Glomerular visceral epithelial cell (primary cell): ENCODE measurements around the gene CLEC2L.

Experiments used
- DNase-seq: peaks from one replicate; pipeline ENCODE4 v3.0.0-alpha.2; 2016; ENCODE audit errors: extremely low spot score

Gene CLEC2L

DNA sequence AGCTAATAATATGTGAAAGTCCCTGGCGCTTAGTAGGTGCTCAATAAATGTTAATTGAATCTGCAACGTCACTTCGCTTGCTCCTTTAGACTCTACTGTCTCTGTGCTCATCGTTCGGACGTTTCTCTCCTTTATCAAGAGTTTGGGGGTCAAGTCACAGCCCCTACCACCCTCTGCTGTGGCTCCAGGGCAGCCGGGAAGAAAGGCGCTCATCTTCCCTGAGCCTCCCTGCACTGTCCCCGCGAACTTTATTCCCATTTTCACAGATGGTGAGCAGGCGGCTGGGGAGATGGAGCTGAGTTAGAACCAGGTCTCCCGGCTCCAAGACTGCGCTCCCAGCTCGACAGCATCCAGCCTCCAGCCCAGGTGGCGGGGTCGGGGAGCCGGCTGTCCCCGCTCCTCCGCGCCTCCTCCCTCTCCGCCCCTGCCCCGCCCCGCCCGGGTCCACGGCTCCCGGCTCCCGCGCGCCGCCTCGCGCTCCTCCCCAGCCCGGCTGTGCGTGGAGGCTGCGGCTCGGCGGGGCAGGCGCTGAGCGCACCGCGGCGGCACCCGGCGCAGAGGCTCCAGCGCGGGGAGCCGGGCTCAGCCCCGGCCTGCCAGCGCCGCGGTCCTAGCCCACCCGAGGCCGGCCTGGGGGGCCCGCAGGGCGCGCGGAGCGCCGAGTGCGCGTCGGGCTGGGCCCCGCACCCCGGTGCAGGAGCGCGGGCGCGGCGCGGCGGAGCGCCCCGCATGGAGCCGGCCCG, at the start of gene CLEC2L:
Gene CLEC2L, plus strand, starts transcription at position 487 of the 743 bp plus-strand sequence. Its CDS starts 243 bp downstream, at position 730.
- no peak for DNase-seq

- no peak for DNase-seq
These were observed 47.3 kb upstream of the CLEC2L start for GRCh38 chr7:139476139-139476538.

DNA sequence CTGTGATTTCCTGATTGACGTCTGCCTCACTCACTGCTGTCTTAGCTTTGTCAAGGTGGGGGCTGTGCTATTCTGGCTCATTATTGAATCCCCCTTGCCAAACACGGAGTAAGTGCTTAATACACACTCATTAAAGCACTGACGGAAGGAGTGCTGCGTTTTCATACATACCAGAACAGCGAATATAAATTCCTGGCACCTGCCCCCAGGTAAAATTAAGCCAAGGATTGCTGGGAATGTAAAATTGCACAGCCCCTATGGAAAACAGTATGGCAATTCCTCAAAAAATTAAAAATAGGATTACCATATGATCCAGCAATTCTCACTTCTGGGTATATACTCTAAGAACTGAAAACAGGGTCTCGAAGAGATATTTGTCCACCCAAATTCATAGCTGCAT, 46.6 kb upstream of the CLEC2L start:
- DNase-seq = no peak

- no peak for DNase-seq
These were observed 43.9 kb upstream of the CLEC2L start for GRCh38 chr7:139479620-139480019.

DNA sequence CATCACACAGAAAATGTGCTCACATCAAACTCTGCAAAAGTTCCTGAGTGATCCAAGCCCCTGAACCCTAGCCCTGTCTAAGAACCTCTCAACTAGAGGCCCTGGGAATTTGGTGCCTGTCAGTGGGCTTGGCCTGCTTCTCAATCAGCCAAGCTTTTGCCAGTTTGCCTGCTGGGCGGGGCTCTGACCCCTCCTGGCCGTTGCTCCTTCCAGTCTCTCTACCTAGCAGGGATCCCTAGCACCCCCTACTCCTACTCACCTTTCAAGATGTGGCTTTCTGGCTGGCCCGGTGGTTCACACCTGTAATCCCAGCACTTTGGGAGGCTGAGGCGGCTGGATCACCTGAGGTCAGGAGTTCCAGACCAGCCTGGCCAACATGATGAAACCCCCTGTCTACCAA, 42.1 kb upstream of the CLEC2L start:
- no peak for DNase-seq

DNA sequence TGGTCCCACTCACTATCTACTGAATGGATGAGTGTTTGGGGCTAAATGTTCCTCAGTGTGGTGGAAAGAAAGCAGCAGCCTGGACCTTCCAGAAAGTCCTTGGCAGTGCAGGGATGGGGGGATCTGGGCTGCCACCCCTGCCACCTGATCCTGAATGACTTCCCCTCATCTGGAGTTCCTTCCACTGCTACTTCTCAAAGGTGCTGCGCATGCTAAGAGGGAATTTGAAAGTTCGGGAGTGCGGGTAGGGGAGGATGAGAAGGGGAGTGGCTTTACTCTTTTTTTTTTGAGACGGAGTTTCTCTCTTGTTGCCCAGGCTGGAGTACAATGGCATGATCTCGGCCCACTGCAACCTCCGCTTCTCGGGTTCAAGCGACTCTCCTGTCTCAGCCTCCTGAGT, 41.4 kb upstream of the CLEC2L start:
- no peak for DNase-seq

DNA sequence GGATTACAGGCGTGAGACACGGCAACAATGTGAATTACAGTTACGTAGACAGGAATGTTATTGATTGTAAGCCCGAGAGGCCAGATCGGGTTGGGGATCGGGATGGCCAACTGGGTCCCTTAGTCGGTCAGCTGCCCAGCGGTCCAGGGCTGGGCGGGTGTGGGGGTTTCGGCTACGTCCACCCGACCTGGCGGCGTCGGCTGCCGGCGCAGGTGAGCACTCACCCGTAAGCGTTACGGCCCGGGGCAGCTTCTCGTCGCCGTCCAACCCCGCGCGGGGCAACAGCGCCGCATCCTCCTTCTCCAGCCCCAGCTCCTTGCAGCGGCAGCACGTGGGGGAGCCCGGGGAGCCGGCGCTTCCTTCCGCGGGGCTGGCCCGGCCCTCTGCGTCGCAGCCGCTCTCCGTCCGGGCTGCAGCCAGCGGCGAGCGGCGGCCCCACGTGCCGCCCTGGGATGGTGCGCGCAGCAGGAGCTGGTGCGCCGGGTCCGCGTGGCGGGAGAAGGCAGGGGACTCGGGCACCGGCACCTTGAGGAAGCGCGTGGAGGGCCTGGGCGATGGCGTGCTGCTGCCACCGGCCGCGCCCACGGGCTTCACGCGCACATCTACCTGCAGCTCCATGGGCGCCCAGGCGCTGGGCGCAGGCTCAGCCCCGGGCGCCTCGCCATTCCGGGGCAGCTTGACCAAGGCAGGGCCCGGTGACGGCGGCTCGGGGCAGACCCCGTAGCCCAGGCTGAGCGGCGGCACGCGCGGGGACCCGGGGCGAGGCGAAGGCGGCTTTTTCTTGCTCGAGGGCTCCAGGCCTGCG, 40.6 kb upstream of the CLEC2L start:
- DNase-seq = no peak

GRCh38 chr7:139487366-139488080, 36.0 kb upstream of the CLEC2L start:
- no peak for DNase-seq

DNA sequence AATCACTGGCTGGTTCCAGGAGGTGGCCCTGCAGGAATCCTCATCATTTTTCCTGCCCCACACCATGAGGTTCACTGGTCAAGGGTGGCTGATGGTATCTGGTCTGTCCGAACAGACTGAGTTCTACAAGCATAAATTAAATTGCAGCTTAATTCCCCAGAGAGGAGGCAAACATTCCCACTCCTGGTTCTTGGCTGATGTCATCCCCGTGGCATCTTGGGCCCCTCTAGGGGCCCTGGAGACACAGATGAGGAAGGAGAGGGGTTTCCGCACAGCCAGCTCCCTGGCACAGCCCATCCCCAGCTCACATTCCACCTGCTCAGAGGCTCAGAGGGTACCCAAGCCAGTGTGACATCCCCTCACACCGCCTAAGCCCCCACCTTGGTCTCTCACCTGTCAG, 34.7 kb upstream of the CLEC2L start:
- peak; percentile 53 for DNase-seq

DNA sequence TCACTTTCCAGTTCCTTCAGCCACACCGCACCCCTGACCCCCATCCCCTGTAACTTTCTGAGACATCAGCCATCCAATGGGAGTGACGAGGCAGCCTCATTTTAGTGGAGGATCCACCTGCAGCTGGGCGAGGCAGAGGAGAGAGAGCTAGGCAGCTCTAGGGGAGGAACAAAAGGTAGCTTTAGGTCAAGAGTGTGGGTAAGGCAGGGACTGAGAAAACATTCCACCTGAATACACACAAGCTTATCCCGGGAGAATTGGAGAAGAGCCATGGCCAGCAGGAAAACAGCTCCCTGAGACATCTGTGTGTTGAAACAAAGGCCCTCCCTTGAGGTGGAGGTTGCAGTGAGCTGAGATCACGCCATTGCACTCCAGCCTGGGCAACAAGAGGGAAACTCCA, 33.4 kb upstream of the CLEC2L start:
- peak; percentile 51 for DNase-seq

DNA sequence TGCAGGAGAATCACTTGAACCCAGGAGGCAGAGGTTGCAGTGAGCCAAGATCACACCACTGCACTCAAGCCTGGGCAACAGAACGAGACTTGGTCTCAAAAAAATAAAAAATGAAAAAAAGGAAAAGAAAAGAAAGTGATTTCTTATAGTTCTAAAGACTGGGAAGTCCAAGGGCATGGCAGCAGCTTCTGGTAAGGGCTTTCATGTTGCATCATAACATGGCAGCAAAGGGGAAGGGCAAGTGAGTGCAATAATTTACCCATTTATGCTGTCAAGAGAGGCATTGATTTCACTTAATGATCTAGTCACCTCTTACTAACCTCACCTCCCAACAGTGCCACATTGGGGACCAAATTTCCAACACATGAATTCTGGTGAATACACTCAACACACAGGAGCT, 31.2 kb upstream of the CLEC2L start:
- DNase-seq = no peak

DNA sequence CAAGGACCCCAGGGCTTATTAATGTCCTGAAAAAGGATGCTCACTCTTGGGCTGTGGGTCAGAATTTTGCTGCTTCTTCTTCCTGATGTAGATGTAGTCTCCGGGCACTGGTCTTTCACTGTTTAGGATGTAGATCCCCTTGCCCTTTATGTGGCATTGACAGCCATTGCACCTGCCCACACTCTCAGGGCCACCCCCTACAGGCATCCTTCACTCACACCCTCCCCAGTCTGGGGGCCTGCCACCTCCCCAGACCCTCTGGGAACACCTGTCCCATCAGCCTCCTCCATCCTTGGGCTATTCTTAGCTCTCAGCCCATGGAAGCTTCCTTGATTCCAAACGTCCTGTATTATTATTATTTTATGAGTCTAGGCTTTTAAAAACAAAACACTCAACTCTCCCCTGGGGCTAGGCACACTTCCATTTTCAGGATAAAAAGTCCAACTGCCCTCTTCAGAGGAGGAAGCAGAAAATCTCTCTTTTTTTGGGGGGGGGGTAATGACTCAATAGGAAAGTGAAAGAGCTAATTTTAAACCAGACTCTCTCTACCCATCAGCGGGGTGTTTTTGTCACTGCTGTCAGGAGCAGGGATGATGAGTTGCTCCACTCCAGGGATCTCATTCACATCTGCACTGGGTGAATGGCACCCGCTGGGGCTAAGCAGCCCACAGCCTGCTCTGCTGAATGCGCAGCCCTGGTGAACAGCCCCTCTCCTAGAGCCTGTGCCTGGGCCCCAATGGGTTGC, 28.5 kb upstream of the CLEC2L start:
- no peak for DNase-seq

DNA sequence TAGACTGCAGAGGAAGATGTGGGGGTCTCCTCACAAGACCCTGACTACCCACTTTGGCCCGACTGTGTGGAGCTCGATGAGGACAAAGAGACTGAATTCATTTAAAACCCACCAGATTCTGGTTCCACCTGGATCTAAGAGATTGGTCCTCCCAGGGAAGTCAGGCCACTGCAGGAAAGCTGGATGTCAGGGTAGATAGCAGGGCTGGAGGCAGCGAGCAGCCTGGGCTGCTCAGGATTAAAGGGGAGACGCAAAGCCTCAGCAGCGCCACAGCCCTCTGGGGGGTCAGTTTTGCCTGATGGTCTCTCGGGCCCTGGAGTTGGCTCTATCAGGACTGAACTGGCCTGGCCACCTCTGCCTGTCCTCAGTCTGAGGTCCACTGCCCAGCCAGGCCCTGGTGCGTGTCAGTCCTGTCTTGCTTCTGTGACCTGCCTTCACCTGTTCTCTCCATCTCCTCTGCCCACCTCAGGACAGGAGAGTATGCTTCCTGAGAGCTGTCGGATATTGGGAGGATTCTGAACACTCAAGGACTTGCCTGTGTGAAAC, 27.8 kb upstream of the CLEC2L start:
- DNase-seq = no peak

GRCh38 chr7:139496528-139496927, 27.0 kb upstream of the CLEC2L start:
- DNase-seq = no peak

- DNase-seq = no peak
These were observed 22.7 kb upstream of the CLEC2L start for GRCh38 chr7:139500770-139501138.

DNA sequence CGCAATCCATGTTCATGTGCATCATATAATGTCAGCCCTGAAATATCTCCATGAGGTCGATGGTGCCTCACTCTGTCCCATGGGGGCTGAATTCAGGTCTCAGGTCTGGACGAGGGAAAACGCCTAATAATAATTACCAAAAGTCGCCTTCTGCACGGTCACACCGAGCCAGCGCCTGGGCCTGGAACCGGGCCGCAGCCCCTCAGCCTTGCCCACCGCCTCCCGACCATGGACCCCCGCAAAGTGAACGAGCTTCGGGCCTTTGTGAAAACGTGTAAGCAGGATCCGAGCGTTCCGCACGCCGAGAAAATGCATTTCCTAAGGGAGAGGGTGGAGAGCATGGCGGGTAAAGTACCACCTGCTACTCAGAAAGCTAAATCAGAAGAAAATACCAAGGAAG, 21.3 kb upstream of the CLEC2L start:
- DNase-seq = no peak

DNA sequence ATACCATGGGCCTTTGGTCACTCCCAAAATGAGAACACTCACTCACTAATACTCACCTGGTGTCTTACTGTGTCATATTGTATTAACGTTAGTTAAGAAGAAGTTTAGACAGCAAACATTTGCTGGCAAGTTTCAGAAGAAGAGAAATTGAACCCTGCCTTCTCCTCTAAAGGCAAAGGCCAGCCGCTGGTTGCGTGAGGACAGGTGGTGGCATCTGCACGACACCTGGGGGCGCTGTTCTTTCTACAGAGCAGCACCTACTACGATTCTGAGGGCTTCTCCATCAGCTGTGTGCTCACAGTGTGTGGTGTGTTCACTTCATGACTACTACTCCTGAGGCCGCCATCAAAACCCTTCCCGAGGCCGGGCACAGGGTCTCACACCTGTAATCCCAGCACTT, 17.9 kb upstream of the CLEC2L start:
- no peak for DNase-seq

DNA sequence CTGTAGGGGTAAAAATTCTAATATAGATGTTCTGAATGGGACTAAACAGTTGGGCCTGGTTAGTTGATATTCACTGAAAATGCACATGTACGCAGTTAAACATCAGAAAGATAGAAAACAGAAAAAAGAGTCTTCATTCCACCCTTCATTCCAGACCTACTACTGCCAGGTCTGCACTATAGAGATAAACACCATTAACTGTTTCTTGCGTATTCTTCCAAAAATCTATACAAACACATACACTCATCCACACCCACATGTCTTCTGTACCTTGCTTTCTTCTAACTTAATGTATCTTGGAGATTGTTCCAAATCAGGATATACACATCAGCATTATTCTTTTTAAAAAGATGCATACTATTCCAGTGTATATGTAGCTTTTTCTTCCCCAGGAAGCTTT, 13.9 kb upstream of the CLEC2L start:
- no peak for DNase-seq

- DNase-seq = no peak
These were observed 12.2 kb upstream of the CLEC2L start for GRCh38 chr7:139511315-139511714.

DNA sequence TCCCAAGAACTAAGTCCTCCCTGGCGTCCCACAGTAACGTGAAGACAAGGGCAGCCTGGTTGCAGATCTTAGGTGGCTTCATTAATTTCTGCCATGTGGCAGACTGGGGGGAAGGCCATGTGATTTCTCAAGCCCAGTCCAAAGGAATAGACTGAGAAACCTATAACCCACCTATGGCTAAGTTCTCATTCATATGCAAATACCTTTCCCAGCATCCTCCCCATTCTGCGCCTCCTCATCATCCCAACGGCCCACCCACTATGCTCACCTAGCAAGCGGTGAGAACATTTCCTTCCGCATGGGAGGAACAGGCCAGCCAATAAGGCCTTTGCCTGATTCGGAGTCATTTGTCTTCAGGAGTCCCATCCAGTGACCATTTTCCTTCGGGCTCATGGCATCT, 8.2 kb upstream of the CLEC2L start:
- DNase-seq = no peak

GRCh38 chr7:139521439-139521838, 2.0 kb upstream of the CLEC2L start:
- DNase-seq = no peak

GRCh38 chr7:139522830-139523198, 671 bp upstream of the CLEC2L start:
- no peak for DNase-seq
